ENCODE measurements around the gene BRAT1.

DNA sequence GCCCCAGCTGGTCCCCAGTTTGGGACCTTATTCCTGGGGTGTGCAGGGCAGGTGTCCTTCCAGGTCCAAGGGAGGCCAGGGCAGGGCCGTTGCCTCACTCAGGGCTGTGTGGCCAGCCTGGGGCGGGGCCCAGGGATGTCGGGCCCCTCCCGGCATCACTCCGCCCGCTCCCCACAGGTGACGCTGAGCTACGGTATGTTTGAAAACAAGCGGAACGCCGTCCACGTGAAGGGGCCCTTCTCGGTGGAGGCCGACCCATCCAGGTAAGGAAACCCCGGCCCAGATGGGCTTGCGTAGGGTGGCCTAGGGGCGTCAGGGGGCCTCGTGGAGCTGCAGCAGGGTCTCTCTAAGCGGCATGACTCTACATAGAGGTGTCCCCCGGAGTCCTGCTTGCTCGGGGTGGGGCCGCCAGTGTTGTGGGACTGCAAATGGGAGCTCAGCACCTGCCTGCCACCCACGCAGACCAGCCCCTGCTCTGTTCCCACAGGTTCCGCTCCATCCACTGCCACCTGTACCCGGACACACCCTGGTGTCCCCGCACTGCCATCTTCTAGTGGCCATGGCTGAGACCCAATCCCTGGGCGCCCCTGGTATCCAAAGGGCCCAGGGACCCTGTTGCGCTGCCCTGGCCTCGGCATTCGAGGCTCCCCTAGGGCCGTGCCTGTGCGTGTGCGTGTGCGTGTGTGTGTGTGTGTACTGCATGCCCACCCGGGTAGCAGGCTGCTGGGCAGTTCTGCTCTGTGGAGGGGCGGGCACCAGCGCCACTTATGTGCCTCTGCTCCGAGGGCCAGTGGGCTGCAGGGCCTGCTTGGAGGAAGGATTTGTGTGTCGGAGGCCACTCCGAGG, 28.4 kb downstream of the BRAT1 start:
- TF ChIP-seq, protein P1, sequence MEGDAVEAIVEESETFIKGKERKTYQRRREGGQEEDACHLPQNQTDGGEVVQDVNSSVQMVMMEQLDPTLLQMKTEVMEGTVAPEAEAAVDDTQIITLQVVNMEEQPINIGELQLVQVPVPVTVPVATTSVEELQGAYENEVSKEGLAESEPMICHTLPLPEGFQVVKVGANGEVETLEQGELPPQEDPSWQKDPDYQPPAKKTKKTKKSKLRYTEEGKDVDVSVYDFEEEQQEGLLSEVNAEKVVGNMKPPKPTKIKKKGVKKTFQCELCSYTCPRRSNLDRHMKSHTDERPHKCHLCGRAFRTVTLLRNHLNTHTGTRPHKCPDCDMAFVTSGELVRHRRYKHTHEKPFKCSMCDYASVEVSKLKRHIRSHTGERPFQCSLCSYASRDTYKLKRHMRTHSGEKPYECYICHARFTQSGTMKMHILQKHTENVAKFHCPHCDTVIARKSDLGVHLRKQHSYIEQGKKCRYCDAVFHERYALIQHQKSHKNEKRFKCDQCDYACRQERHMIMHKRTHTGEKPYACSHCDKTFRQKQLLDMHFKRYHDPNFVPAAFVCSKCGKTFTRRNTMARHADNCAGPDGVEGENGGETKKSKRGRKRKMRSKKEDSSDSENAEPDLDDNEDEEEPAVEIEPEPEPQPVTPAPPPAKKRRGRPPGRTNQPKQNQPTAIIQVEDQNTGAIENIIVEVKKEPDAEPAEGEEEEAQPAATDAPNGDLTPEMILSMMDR (IDR thresholded peaks at IDR 0.05), result no peak
- no peak for TF ChIP-seq POLR2A (IDR thresholded peaks at IDR 0.05)
